GM23338 (cell line): ENCODE data around the gene TRAF7. TPM values are rescaled to one million over a fixed set of nuclear protein-coding genes. Genes with fewer than 3 reads are reported as not detected.
A peak's percentile ranks its signal among the peaks of the same experiment; 100 is the strongest.

Experiments
- ATAC-seq: fragments of 200-7000 bp; cut with Tn5 transposase; 3 replicates; pipeline ENCODE4 v1.9.1; 2020
- DNase-seq: peaks from one replicate; pipeline ENCODE4 v3.0.0-alpha.2; 2015; ENCODE audit warnings: low spot score
- H2AFZ ChIP-seq: fragments of 200-600 bp; sonication (generic); 2 replicates; pipeline ENCODE4 v1.8.0; 2016; ENCODE audit warnings: antibody characterized with exemption, mild to moderate bottlenecking, moderate library complexity
- H3F3A ChIP-seq: fragments of 200-600 bp; sonication (generic); replicated peaks from 2 replicates; pipeline ENCODE4 v1.8.0; 2017; ENCODE audit warnings: antibody characterized with exemption, mixed run types, low read depth
- H3K27ac ChIP-seq: fragments of 200-600 bp; sonication (generic); 2 replicates; pipeline ENCODE4 v1.6.1; 2016; ENCODE audit warnings: low read depth
- H3K27me3 ChIP-seq: fragments of 200-600 bp; sonication (generic); 2 replicates; pipeline ENCODE4 v1.8.0; 2016; ENCODE audit warnings: mild to moderate bottlenecking, mixed run types, moderate library complexity; ENCODE audit not compliant: insufficient read depth
- H3K36me3 ChIP-seq: fragments of 200-600 bp; sonication (generic); 2 replicates; pipeline ENCODE4 v1.8.0; 2016; ENCODE audit warnings: mild to moderate bottlenecking; ENCODE audit not compliant: insufficient read depth
- H3K4me1 ChIP-seq: fragments of 200-600 bp; sonication (generic); 2 replicates; pipeline ENCODE4 v1.8.0; 2016; ENCODE audit warnings: mild to moderate bottlenecking, moderate library complexity; ENCODE audit not compliant: insufficient read depth
- H3K4me2 ChIP-seq: fragments of 200-600 bp; sonication (generic); 2 replicates; pipeline ENCODE4 v1.7.1; 2017; ENCODE audit warnings: mixed run types
- H3K4me3 ChIP-seq: fragments of 200-600 bp; sonication (generic); 2 replicates; pipeline ENCODE4 v1.6.1; 2016; ENCODE audit warnings: mixed run types
- H3K79me2 ChIP-seq: fragments of 200-600 bp; sonication (generic); replicated peaks from 2 replicates; pipeline ENCODE4 v1.8.0; 2017; ENCODE audit warnings: mild to moderate bottlenecking; ENCODE audit not compliant: insufficient read depth
- H3K9me2 ChIP-seq: fragments of 200-600 bp; sonication (generic); 2 replicates; pipeline ENCODE4 v1.8.0; 2017; ENCODE audit not compliant: insufficient read depth
- H4K20me1 ChIP-seq: fragments of 200-600 bp; sonication (generic); replicated peaks from 2 replicates; pipeline ENCODE4 v1.8.0; 2017; ENCODE audit warnings: mild to moderate bottlenecking; ENCODE audit not compliant: insufficient read depth
- H3K27ac Mint-ChIP-seq: 2 replicates; pipeline ENCODE4 v1.8.0; 2020; ENCODE audit warnings: inconsistent platforms, mild to moderate bottlenecking, moderate library complexity, mixed read lengths
- H3K27me3 Mint-ChIP-seq: 3 replicates; pipeline ENCODE4 v1.8.0; 2022; ENCODE audit warnings: low read depth, mild to moderate bottlenecking, moderate library complexity, mixed read lengths, inconsistent platforms; ENCODE audit not compliant: insufficient read depth, poor library complexity
- H3K36me3 Mint-ChIP-seq: 3 replicates; pipeline ENCODE4 v1.8.0; 2021; ENCODE audit warnings: low read depth, mild to moderate bottlenecking, inconsistent platforms, moderate library complexity, mixed read lengths
- H3K4me1 Mint-ChIP-seq: 3 replicates; pipeline ENCODE4 v1.8.0; 2020; ENCODE audit warnings: mild to moderate bottlenecking, inconsistent platforms, mixed read lengths
- H3K4me3 Mint-ChIP-seq: 3 replicates; pipeline ENCODE4 v1.8.0; 2021; ENCODE audit warnings: moderate library complexity, mild to moderate bottlenecking, inconsistent platforms, mixed read lengths
- H3K9me3 Mint-ChIP-seq: 3 replicates; pipeline ENCODE4 v1.8.0; 2020; ENCODE audit warnings: moderate library complexity, mild to moderate bottlenecking, inconsistent platforms, mixed read lengths
- CREB1 ChIP-seq: fragments of 250-450 bp; sonication (Bioruptor Pico); IDR thresholded peaks from 2 replicates; pipeline ENCODE4 v1.5.0; 2020; ENCODE audit warnings: low read depth, mild to moderate bottlenecking, moderate library complexity
- EZH2 ChIP-seq: fragments of 200-600 bp; sonication (generic); IDR thresholded peaks from one replicate; pipeline ENCODE4 v1.8.0; 2017; ENCODE audit warnings: antibody characterized with exemption, mild to moderate bottlenecking, low read depth; ENCODE audit not compliant: unreplicated experiment
- EZH2phosphoT487 ChIP-seq: fragments of 200-600 bp; sonication (generic); IDR thresholded peaks from one replicate; pipeline ENCODE4 v1.8.1; 2018; ENCODE audit warnings: antibody characterized with exemption; ENCODE audit not compliant: unreplicated experiment
- JUNB ChIP-seq: IDR thresholded peaks from one replicate; pipeline ENCODE4 v1.6.1; 2016; ENCODE audit warnings: antibody characterized with exemption; ENCODE audit not compliant: unreplicated experiment
- NANOG ChIP-seq: IDR thresholded peaks from 2 replicates; pipeline ENCODE4 v1.6.1; 2016; ENCODE audit warnings: antibody characterized with exemption, borderline replicate concordance
- POLR2AphosphoS5 ChIP-seq: IDR thresholded peaks from 2 replicates; pipeline ENCODE4 v1.6.1; 2016; ENCODE audit warnings: antibody characterized with exemption, low read depth
- STAT1 ChIP-seq: IDR thresholded peaks from one replicate; pipeline ENCODE4 v1.6.1; 2016; ENCODE audit warnings: antibody characterized with exemption; ENCODE audit not compliant: unreplicated experiment
- ZNF114 ChIP-seq: fragments of 250-450 bp; sonication (Bioruptor Pico); IDR thresholded peaks from 2 replicates; pipeline ENCODE4 v1.5.0; 2020; ENCODE audit warnings: mild to moderate bottlenecking, moderate library complexity
- ZNF331 ChIP-seq: fragments of 250-450 bp; sonication (Bioruptor Pico); IDR thresholded peaks from 2 replicates; pipeline ENCODE4 v1.5.0; 2020; ENCODE audit warnings: low read depth, mild to moderate bottlenecking, moderate library complexity
- polyA plus RNA-seq: library from polyadenylated mRNA; unstranded; fragments of >200 nt; fragmentation: Nextera tagmentation; extraction: Ambion mirVana; gene quantifications from 2 replicates; pipeline ENCODE4 v1.2.1, GENCODE V29; 2016
- total RNA-seq: library from RNA; depleted of rRNA; stranded (reverse); fragments of >200 nt; shearing (Covaris generic); gene quantifications from 2 replicates; pipeline ENCODE4 v1.2.3, GENCODE V29; 2014
- TF ChIP-seq, protein P1 (sequence below): fragments of 250-450 bp; sonication (Bioruptor Pico); IDR thresholded peaks from 2 replicates; pipeline ENCODE4 v1.5.0; 2020; ENCODE audit warnings: mild to moderate bottlenecking, moderate library complexity
- TF ChIP-seq, protein P2 (sequence below), 2 experiments: fragments of 200-600 bp in 1 of 2; sonication (generic) in 1 of 2; conservative IDR thresholded peaks; 2 replicates each; pipeline versions ENCODE4 v1.5.1 to v1.6.1; 2016 to 2017; ENCODE audit warnings: antibody characterized with exemption in 2 of 2, low read depth in 2 of 2, mild to moderate bottlenecking in 2 of 2, moderate library complexity in 1 of 2
- TF ChIP-seq, protein P3 (sequence below): IDR thresholded peaks from 2 replicates; pipeline ENCODE4 v1.6.1; 2016; ENCODE audit warnings: antibody characterized with exemption

Gene TRAF7
- total and polyA plus RNA-seq, 2 experiments from 2014 or later = 36.4 to 133 TPM

GRCh38 chr16:2206780-2207433, 51.3 kb downstream of the TRAF7 start:
- Histone ChIP-seq H3K4me3 (no peak overlapping the region), H2AFZ (no peak overlapping the region), H3K4me2 (no peak overlapping the region; the same call in 1 of the 2 replicates), H3K36me3 (no peaks in the 10 kb centered on the region), H3F3A (peaks cover 14% of the 10 kb centered on the region; the same call in 1 of the 2 replicates), H3K4me1 (peaks cover 4% of the 10 kb centered on the region; the same call in 1 of the 2 replicates), H3K27me3 (0 out of 2 replicates have a peak, but pooled peaks cover 4% of the 10 kb centered on the region), H3K9me2 (no peaks in the 10 kb centered on the region), H3K79me2 (no peaks in the 10 kb centered on the region), H4K20me1 (no peaks in the 10 kb centered on the region; the same call in 1 of the 2 replicates), H3K27ac (no peak overlapping the region)
- H3K9me3 Mint-ChIP-seq = no peaks in the 10 kb centered on the region
- peaks cover 16% of the 10 kb centered on the region for H3K4me1 Mint-ChIP-seq
- H3K27ac Mint-ChIP-seq = no peak overlapping the region
- peaks cover 22% of the 10 kb centered on the region for H3K27me3 Mint-ChIP-seq
- ATAC-seq (no peak), DNase-seq (no peak)
- no peak for TF ChIP-seq JUNB
- no peak for TF ChIP-seq EZH2phosphoT487
- peaks cover 17% of the 10 kb centered on the region for H3K36me3 Mint-ChIP-seq
- H3K4me3 Mint-ChIP-seq = peak overlapping the region; percentile 84

- no peaks in the 10 kb centered on the region for H3K27me3 ChIP-seq
- H3K4me3 ChIP-seq = no peak overlapping the region
- Mint-ChIP-seq H3K27ac (no peak overlapping the region), H3K4me3 (peak overlapping the region; percentile 54; the same call in 2 of the 3 replicates), H3K36me3 (peaks cover 26% of the 10 kb centered on the region), H3K9me3 (no peaks in the 10 kb centered on the region), H3K4me1 (peaks cover 23% of the 10 kb centered on the region), H3K27me3 (peaks cover 16% of the 10 kb centered on the region)
- no peak overlapping the region for H3K27ac ChIP-seq
- no peaks in the 10 kb centered on the region for H3K9me2 ChIP-seq
- no peak overlapping the region for H2AFZ ChIP-seq
- peaks cover 9% of the 10 kb centered on the region for H4K20me1 ChIP-seq
- no peak for DNase-seq
- peaks cover 24% of the 10 kb centered on the region; the same call in 1 of the 2 replicates for H3F3A ChIP-seq
- H3K4me1 ChIP-seq = peaks cover 7% of the 10 kb centered on the region; the same call in 1 of the 2 replicates
- ATAC-seq = no peak
- H3K79me2 ChIP-seq = peaks cover 6% of the 10 kb centered on the region; the same call in 1 of the 2 replicates
- H3K4me2 ChIP-seq = no peak overlapping the region
- 0 out of 2 replicates have a peak, but pooled peaks cover 5% of the 10 kb centered on the region for H3K36me3 ChIP-seq
- TF ChIP-seq EZH2 (no peak), ZNF331 (CRISPR knock-in tag) (no peak), STAT1 (no peak), NANOG (no peak), EZH2phosphoT487 (no peak), JUNB (no peak), CREB1 (CRISPR knock-in tag) (no peak), POLR2AphosphoS5 (no peak), ZNF114 (no peak)
- TF ChIP-seq, protein P1, sequence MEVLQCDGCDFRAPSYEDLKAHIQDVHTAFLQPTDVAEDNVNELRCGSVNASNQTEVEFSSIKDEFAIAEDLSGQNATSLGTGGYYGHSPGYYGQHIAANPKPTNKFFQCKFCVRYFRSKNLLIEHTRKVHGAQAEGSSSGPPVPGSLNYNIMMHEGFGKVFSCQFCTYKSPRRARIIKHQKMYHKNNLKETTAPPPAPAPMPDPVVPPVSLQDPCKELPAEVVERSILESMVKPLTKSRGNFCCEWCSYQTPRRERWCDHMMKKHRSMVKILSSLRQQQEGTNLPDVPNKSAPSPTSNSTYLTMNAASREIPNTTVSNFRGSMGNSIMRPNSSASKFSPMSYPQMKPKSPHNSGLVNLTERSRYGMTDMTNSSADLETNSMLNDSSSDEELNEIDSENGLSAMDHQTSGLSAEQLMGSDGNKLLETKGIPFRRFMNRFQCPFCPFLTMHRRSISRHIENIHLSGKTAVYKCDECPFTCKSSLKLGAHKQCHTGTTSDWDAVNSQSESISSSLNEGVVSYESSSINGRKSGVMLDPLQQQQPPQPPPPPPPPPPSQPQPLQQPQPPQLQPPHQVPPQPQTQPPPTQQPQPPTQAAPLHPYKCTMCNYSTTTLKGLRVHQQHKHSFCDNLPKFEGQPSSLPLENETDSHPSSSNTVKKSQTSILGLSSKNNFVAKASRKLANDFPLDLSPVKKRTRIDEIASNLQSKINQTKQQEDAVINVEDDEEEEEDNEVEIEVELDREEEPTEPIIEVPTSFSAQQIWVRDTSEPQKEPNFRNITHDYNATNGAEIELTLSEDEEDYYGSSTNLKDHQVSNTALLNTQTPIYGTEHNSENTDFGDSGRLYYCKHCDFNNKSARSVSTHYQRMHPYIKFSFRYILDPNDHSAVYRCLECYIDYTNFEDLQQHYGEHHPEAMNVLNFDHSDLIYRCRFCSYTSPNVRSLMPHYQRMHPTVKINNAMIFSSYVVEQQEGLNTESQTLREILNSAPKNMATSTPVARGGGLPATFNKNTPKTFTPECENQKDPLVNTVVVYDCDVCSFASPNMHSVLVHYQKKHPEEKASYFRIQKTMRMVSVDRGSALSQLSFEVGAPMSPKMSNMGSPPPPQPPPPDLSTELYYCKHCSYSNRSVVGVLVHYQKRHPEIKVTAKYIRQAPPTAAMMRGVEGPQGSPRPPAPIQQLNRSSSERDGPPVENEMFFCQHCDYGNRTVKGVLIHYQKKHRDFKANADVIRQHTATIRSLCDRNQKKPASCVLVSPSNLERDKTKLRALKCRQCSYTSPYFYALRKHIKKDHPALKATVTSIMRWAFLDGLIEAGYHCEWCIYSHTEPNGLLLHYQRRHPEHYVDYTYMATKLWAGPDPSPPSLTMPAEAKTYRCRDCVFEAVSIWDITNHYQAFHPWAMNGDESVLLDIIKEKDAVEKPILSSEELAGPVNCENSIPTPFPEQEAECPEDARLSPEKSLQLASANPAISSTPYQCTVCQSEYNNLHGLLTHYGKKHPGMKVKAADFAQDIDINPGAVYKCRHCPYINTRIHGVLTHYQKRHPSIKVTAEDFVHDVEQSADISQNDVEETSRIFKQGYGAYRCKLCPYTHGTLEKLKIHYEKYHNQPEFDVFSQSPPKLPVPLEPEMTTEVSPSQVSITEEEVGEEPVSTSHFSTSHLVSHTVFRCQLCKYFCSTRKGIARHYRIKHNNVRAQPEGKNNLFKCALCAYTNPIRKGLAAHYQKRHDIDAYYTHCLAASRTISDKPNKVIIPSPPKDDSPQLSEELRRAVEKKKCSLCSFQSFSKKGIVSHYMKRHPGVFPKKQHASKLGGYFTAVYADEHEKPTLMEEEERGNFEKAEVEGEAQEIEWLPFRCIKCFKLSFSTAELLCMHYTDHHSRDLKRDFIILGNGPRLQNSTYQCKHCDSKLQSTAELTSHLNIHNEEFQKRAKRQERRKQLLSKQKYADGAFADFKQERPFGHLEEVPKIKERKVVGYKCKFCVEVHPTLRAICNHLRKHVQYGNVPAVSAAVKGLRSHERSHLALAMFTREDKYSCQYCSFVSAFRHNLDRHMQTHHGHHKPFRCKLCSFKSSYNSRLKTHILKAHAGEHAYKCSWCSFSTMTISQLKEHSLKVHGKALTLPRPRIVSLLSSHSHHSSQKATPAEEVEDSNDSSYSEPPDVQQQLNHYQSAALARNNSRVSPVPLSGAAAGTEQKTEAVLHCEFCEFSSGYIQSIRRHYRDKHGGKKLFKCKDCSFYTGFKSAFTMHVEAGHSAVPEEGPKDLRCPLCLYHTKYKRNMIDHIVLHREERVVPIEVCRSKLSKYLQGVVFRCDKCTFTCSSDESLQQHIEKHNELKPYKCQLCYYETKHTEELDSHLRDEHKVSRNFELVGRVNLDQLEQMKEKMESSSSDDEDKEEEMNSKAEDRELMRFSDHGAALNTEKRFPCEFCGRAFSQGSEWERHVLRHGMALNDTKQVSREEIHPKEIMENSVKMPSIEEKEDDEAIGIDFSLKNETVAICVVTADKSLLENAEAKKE (CRISPR knock-in tag) = no peak
- TF ChIP-seq, protein P2, sequence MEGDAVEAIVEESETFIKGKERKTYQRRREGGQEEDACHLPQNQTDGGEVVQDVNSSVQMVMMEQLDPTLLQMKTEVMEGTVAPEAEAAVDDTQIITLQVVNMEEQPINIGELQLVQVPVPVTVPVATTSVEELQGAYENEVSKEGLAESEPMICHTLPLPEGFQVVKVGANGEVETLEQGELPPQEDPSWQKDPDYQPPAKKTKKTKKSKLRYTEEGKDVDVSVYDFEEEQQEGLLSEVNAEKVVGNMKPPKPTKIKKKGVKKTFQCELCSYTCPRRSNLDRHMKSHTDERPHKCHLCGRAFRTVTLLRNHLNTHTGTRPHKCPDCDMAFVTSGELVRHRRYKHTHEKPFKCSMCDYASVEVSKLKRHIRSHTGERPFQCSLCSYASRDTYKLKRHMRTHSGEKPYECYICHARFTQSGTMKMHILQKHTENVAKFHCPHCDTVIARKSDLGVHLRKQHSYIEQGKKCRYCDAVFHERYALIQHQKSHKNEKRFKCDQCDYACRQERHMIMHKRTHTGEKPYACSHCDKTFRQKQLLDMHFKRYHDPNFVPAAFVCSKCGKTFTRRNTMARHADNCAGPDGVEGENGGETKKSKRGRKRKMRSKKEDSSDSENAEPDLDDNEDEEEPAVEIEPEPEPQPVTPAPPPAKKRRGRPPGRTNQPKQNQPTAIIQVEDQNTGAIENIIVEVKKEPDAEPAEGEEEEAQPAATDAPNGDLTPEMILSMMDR (conservative IDR thresholded peaks at IDR 0.05; ENCODE audit: low read depth in 2 of 2) = no peak
- TF ChIP-seq, protein P3, sequence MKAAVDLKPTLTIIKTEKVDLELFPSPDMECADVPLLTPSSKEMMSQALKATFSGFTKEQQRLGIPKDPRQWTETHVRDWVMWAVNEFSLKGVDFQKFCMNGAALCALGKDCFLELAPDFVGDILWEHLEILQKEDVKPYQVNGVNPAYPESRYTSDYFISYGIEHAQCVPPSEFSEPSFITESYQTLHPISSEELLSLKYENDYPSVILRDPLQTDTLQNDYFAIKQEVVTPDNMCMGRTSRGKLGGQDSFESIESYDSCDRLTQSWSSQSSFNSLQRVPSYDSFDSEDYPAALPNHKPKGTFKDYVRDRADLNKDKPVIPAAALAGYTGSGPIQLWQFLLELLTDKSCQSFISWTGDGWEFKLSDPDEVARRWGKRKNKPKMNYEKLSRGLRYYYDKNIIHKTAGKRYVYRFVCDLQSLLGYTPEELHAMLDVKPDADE = no peak
Observed at GRCh38 chr16:2207872-2208271, 52.3 kb downstream of the TRAF7 start.
